GF-D8 (cell line): ENCODE data around the gene TRA2A.

Experiments
- DNase-seq: peaks from one replicate; lab custom pipeline; 2025; lab: John Stamatoyannopoulos, UW

Gene TRA2A

GRCh38 chr7:23470330-23471105 lies 61.3 kb downstream of the TRA2A start, which contains the start of gene IGF2BP3:
TSS of gene IGF2BP3 (minus strand) at chr7:23470491. CDS start at chr7:23470110, 381 bp downstream.
- peak; percentile 95 for DNase-seq

- DNase-seq: no peak
Measured at GRCh38 chr7:23469961-23470250, 61.9 kb downstream of the TRA2A start.

GRCh38 chr7:23469150-23469960 lies 62.4 kb downstream of the TRA2A start:
- no peak for DNase-seq

GRCh38 chr7:23468526-23469149 lies 63.1 kb downstream of the TRA2A start:
- no peak for DNase-seq

GRCh38 chr7:23467806-23468525 lies 63.8 kb downstream of the TRA2A start:
- DNase-seq: no peak

- DNase-seq: no peak
Measured at GRCh38 chr7:23467291-23467805, 64.4 kb downstream of the TRA2A start.

- peak; percentile 74 for DNase-seq
Measured at GRCh38 chr7:23462846-23463245, 68.9 kb downstream of the TRA2A start.

GRCh38 chr7:23458044-23458443 lies 73.7 kb downstream of the TRA2A start:
- no peak for DNase-seq

GRCh38 chr7:23456093-23456492 lies 75.7 kb downstream of the TRA2A start:
- DNase-seq: no peak

- no peak for DNase-seq
Measured at GRCh38 chr7:23454881-23455526, 76.8 kb downstream of the TRA2A start.
